GM13976 (cell line): Measurements from ENCODE around the gene COL24A1.

Experiments
- DNase-seq: peaks from one replicate; pipeline ENCODE4 v3.0.0; 2012; ENCODE audit warnings: low spot score
- in situ Hi-C: fragments of 300-500 bp; cut with MboI; formaldehyde crosslinking; loops from one replicate; pipeline ENCODE4 v1.12.0; 2022; ENCODE audit warnings: low sequenced_read_pairs, mixed read lengths, inconsistent platforms; ENCODE audit not compliant: unreplicated experiment
- TF ChIP-seq, protein P1 (sequence below): IDR thresholded peaks from 2 replicates; pipeline ENCODE4 v1.5.1; 2012; ENCODE audit warnings: borderline replicate concordance, mild to moderate bottlenecking; ENCODE audit not compliant: insufficient read depth; ENCODE audit errors: extremely low read depth, missing control alignments, control extremely low read depth

The COL24A1 gene

GRCh38 chr1:86156566-86157455 lies at the start of gene COL24A1:
Gene COL24A1 (minus strand): TSS chr1:86156772. CDS start chr1:86156396, 376 bp downstream.
- TF ChIP-seq, protein P1, sequence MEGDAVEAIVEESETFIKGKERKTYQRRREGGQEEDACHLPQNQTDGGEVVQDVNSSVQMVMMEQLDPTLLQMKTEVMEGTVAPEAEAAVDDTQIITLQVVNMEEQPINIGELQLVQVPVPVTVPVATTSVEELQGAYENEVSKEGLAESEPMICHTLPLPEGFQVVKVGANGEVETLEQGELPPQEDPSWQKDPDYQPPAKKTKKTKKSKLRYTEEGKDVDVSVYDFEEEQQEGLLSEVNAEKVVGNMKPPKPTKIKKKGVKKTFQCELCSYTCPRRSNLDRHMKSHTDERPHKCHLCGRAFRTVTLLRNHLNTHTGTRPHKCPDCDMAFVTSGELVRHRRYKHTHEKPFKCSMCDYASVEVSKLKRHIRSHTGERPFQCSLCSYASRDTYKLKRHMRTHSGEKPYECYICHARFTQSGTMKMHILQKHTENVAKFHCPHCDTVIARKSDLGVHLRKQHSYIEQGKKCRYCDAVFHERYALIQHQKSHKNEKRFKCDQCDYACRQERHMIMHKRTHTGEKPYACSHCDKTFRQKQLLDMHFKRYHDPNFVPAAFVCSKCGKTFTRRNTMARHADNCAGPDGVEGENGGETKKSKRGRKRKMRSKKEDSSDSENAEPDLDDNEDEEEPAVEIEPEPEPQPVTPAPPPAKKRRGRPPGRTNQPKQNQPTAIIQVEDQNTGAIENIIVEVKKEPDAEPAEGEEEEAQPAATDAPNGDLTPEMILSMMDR, result no peak
- in situ Hi-C loops, result no loop called here
- DNase-seq, result peak; percentile 57

DNA sequence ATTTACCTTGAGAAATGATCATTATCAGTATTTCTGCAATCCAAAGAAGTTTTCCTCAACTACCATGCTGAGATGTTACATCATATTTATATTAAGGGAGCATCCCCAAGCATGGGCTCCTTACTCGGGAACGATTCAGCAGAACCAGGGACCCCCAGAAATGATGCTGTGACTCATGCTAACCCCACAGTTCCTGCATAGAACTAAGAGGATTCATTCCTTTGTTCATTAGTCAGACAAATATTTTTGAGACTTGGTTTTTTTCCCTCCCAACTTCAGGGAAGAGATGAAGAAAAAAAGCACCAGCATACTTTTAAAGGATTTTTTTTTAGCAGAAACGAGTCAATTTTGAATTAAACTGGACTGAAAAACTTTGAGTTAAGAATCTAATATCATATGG lies 49.2 kb upstream of the COL24A1 start:
- in situ Hi-C loops, result no loop called here
- TF ChIP-seq, protein P1, result no peak
- no peak for DNase-seq

DNA sequence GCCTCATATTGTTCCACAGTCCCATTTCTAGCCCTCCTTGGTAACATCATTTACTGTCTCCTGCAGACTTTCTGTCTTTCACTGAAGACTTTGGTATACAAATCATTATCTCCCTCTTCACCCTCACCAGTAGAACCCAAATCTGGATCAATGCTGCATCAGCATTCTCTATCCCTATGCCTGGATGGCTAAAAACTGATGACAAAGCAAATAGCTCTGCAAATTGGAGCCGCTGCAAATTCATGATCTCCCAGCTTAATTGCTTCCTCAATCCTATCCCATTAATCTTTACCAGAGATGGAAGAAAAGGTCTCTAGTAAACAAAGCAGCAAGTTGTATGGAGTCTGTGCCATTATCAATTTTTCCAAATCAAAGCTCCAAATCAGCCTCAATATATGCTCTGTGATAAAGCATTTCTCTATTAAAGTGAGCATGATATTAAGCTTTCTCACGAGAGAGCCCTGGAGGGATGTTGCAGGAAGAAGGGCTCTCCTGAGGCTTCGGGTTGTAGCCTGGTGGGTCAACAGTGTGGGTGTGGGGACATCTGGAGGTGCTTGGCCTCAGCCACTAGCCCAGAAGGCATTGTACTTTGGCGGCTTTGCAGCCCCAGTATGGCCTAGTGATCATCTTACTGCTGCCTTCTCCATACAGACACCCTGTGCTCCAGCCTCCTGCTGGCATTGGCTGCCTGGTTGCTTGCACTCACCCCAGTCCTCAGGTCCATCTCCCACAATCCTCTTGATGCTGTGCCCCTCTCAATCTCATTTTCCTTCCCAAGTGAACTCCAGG lies 46.2 kb upstream of the COL24A1 start:
- TF ChIP-seq, protein P1, result no peak
- no peak for DNase-seq
- in situ Hi-C loops, result no loop called here

DNA sequence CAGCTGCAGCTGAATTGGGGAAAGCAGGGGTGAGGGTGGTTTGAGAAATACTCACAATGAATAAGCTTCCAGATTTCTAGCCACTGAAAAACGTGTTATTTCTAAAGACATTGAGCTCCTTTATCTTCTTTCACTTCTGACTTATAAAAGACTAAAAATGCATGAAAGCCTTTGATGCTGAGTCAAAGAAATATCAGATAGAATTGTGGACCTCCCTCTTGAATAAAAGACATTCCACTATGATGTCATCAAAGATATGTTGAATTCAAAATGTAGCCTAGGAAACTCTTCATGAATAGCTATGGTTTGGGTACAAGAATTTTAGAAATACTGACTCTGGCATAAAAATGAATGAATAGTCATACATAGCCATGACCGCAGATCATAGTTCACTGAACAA lies 44.7 kb upstream of the COL24A1 start:
- in situ Hi-C loops, result no loop called here
- TF ChIP-seq, protein P1, result no peak
- DNase-seq, result no peak

DNA sequence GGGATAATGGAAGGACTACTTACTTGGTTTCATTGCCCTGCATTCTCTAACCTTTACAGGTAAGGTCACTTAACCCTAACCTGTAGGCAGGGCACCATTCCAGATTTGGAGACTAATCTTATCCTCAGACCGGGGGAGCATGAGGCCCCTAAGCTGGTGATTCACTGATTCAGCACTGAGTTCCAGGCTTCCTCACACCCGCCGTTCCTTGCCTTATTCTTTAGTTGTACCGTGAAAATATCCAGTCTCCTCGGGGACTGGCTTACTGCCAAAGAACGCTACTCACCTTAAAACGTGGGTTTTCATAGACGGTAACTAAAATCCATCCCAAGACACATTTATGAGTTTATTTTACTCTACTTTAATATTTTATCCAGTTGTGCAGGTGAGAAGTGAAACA lies 44.3 kb upstream of the COL24A1 start:
- TF ChIP-seq, protein P1, result no peak
- in situ Hi-C loops, result no loop called here
- no peak for DNase-seq

GRCh38 chr1:86197206-86197855 lies 40.8 kb upstream of the COL24A1 start:
- TF ChIP-seq, protein P1, result no peak
- no peak for DNase-seq
- in situ Hi-C loops, result no loop called here
